Measurements from ENCODE around the gene STXBP6.

STXBP6 gene

GRCh38 chr14:24913746-24914145, 136.2 kb downstream of the STXBP6 start:
- Histone ChIP-seq H3K27me3 (ENCODE audit: control insufficient read depth, insufficient read depth, low read length) (no peaks in the 10 kb centered on the region), H3K4me3 (ENCODE audit: low read length) (no peak overlapping the region), H3K9ac (ENCODE audit: low read length) (no peak overlapping the region), H3K9me3 (ENCODE audit: control insufficient read depth, low read length) (no peaks in the 10 kb centered on the region), H3K36me3 (ENCODE audit: control insufficient read depth, insufficient read depth, low read length) (no peaks in the 10 kb centered on the region), H3K4me1 (ENCODE audit: control insufficient read depth, insufficient read depth, low read length) (peaks cover 33% of the 10 kb centered on the region)

GRCh38 chr14:24913021-24913420, 136.9 kb downstream of the STXBP6 start:
- H3K27me3 ChIP-seq (ENCODE audit: control insufficient read depth, insufficient read depth, low read length), result no peaks in the 10 kb centered on the region
- peaks cover 28% of the 10 kb centered on the region for H3K4me1 ChIP-seq (ENCODE audit: control insufficient read depth, insufficient read depth, low read length)
- H3K9me3 ChIP-seq (ENCODE audit: control insufficient read depth, low read length), result no peaks in the 10 kb centered on the region
- H3K9ac ChIP-seq (ENCODE audit: low read length), result no peak overlapping the region
- H3K4me3 ChIP-seq (ENCODE audit: low read length), result no peak overlapping the region
- H3K36me3 ChIP-seq (ENCODE audit: control insufficient read depth, insufficient read depth, low read length), result no peaks in the 10 kb centered on the region

- Histone ChIP-seq H3K4me1 (ENCODE audit: control insufficient read depth, insufficient read depth, low read length) (peaks cover 21% of the 10 kb centered on the region), H3K4me3 (ENCODE audit: low read length) (no peak overlapping the region), H3K36me3 (ENCODE audit: control insufficient read depth, insufficient read depth, low read length) (no peaks in the 10 kb centered on the region), H3K9me3 (ENCODE audit: control insufficient read depth, low read length) (no peaks in the 10 kb centered on the region), H3K27me3 (ENCODE audit: control insufficient read depth, insufficient read depth, low read length) (no peaks in the 10 kb centered on the region), H3K9ac (ENCODE audit: low read length) (no peak overlapping the region)
These were observed 138.4 kb downstream of the STXBP6 start for GRCh38 chr14:24911324-24912109.

- Histone ChIP-seq H3K27me3 (ENCODE audit: control insufficient read depth, insufficient read depth, low read length) (no peaks in the 10 kb centered on the region), H3K4me1 (ENCODE audit: control insufficient read depth, insufficient read depth, low read length) (peaks cover 14% of the 10 kb centered on the region), H3K9me3 (ENCODE audit: control insufficient read depth, low read length) (no peaks in the 10 kb centered on the region), H3K9ac (ENCODE audit: low read length) (no peak overlapping the region), H3K4me3 (ENCODE audit: low read length) (no peak overlapping the region), H3K36me3 (ENCODE audit: control insufficient read depth, insufficient read depth, low read length) (no peaks in the 10 kb centered on the region)
These were observed 139.4 kb downstream of the STXBP6 start for GRCh38 chr14:24910408-24910986.

- Histone ChIP-seq H3K4me1 (ENCODE audit: control insufficient read depth, insufficient read depth, low read length) (peaks cover 14% of the 10 kb centered on the region), H3K27me3 (ENCODE audit: control insufficient read depth, insufficient read depth, low read length) (no peaks in the 10 kb centered on the region)
These were observed 140.2 kb downstream of the STXBP6 start for GRCh38 chr14:24909523-24910302.

GRCh38 chr14:24908592-24909236, 141.2 kb downstream of the STXBP6 start:
- Histone ChIP-seq H3K4me3 (ENCODE audit: low read length) (no peak overlapping the region), H3K36me3 (ENCODE audit: control insufficient read depth, insufficient read depth, low read length) (no peaks in the 10 kb centered on the region), H3K9me3 (ENCODE audit: control insufficient read depth, low read length) (no peaks in the 10 kb centered on the region), H3K27me3 (ENCODE audit: control insufficient read depth, insufficient read depth, low read length) (no peaks in the 10 kb centered on the region), H3K4me1 (ENCODE audit: control insufficient read depth, insufficient read depth, low read length) (peaks cover 14% of the 10 kb centered on the region), H3K9ac (ENCODE audit: low read length) (no peak overlapping the region)

More at GRCh38 chr14:24909523-24910302, 140.2 kb downstream of the STXBP6 start:
- Histone ChIP-seq H3K9me3 (ENCODE audit: control insufficient read depth, low read length) (no peaks in the 10 kb centered on the region), H3K4me3 (ENCODE audit: low read length) (no peak overlapping the region), H3K9ac (ENCODE audit: low read length) (no peak overlapping the region), H3K36me3 (ENCODE audit: control insufficient read depth, insufficient read depth, low read length) (no peaks in the 10 kb centered on the region)

GRCh38 chr14:24904533-24904932, 145.4 kb downstream of the STXBP6 start:
- no peaks in the 10 kb centered on the region for H3K36me3 ChIP-seq (ENCODE audit: control insufficient read depth, insufficient read depth, low read length)
- no peak overlapping the region for H3K9ac ChIP-seq (ENCODE audit: low read length)
- no peaks in the 10 kb centered on the region for H3K27me3 ChIP-seq (ENCODE audit: control insufficient read depth, insufficient read depth, low read length)
- no peak overlapping the region for H3K4me3 ChIP-seq (ENCODE audit: low read length)
- no peaks in the 10 kb centered on the region for H3K4me1 ChIP-seq (ENCODE audit: control insufficient read depth, insufficient read depth, low read length)
- no peaks in the 10 kb centered on the region for H3K9me3 ChIP-seq (ENCODE audit: control insufficient read depth, low read length)

GRCh38 chr14:24903337-24903736, 146.6 kb downstream of the STXBP6 start:
- H3K9ac ChIP-seq (ENCODE audit: low read length), result no peak overlapping the region
- H3K4me3 ChIP-seq (ENCODE audit: low read length), result no peak overlapping the region
- no peaks in the 10 kb centered on the region for H3K4me1 ChIP-seq (ENCODE audit: control insufficient read depth, insufficient read depth, low read length)
- H3K36me3 ChIP-seq (ENCODE audit: control insufficient read depth, insufficient read depth, low read length), result no peaks in the 10 kb centered on the region
- no peaks in the 10 kb centered on the region for H3K9me3 ChIP-seq (ENCODE audit: control insufficient read depth, low read length)
- no peaks in the 10 kb centered on the region for H3K27me3 ChIP-seq (ENCODE audit: control insufficient read depth, insufficient read depth, low read length)

GRCh38 chr14:24900269-24901100, 149.5 kb downstream of the STXBP6 start:
- H3K36me3 ChIP-seq (ENCODE audit: control insufficient read depth, insufficient read depth, low read length), result no peaks in the 10 kb centered on the region
- no peak overlapping the region for H3K9ac ChIP-seq (ENCODE audit: low read length)
- no peaks in the 10 kb centered on the region for H3K9me3 ChIP-seq (ENCODE audit: control insufficient read depth, low read length)
- H3K4me1 ChIP-seq (ENCODE audit: control insufficient read depth, insufficient read depth, low read length), result no peaks in the 10 kb centered on the region
- no peak overlapping the region for H3K4me3 ChIP-seq (ENCODE audit: low read length)
- H3K27me3 ChIP-seq (ENCODE audit: control insufficient read depth, insufficient read depth, low read length), result no peaks in the 10 kb centered on the region

- no peaks in the 10 kb centered on the region for H3K4me1 ChIP-seq (ENCODE audit: control insufficient read depth, insufficient read depth, low read length)
These were observed 152.2 kb downstream of the STXBP6 start for GRCh38 chr14:24897793-24898192.

GRCh38 chr14:24895622-24896021, 154.3 kb downstream of the STXBP6 start:
- Histone ChIP-seq H3K4me3 (ENCODE audit: low read length) (no peak overlapping the region), H3K9ac (ENCODE audit: low read length) (no peak overlapping the region), H3K27me3 (ENCODE audit: control insufficient read depth, insufficient read depth, low read length) (no peaks in the 10 kb centered on the region), H3K9me3 (ENCODE audit: control insufficient read depth, low read length) (no peaks in the 10 kb centered on the region), H3K4me1 (ENCODE audit: control insufficient read depth, insufficient read depth, low read length) (no peaks in the 10 kb centered on the region), H3K36me3 (ENCODE audit: control insufficient read depth, insufficient read depth, low read length) (no peaks in the 10 kb centered on the region)

More at GRCh38 chr14:24897793-24898192, 152.2 kb downstream of the STXBP6 start:
- H3K9me3 ChIP-seq (ENCODE audit: control insufficient read depth, low read length), result no peaks in the 10 kb centered on the region
- no peak overlapping the region for H3K9ac ChIP-seq (ENCODE audit: low read length)
- no peaks in the 10 kb centered on the region for H3K27me3 ChIP-seq (ENCODE audit: control insufficient read depth, insufficient read depth, low read length)
- no peaks in the 10 kb centered on the region for H3K36me3 ChIP-seq (ENCODE audit: control insufficient read depth, insufficient read depth, low read length)
- H3K4me3 ChIP-seq (ENCODE audit: low read length), result no peak overlapping the region

Data from mucosa of stomach (tissue), 1 donor.